Measurements from ENCODE around the gene CIBAR2.

GRCh38 chr16:85092851-85093250, 19.4 kb downstream of the CIBAR2 start:
- TF ChIP-seq ZNF217 (IDR thresholded peaks at IDR 0.05), result no peak
- TF ChIP-seq CHD1 (IDR thresholded peaks at IDR 0.05; ENCODE audit: low read depth, low read length), result no peak
- TF ChIP-seq, protein P1, sequence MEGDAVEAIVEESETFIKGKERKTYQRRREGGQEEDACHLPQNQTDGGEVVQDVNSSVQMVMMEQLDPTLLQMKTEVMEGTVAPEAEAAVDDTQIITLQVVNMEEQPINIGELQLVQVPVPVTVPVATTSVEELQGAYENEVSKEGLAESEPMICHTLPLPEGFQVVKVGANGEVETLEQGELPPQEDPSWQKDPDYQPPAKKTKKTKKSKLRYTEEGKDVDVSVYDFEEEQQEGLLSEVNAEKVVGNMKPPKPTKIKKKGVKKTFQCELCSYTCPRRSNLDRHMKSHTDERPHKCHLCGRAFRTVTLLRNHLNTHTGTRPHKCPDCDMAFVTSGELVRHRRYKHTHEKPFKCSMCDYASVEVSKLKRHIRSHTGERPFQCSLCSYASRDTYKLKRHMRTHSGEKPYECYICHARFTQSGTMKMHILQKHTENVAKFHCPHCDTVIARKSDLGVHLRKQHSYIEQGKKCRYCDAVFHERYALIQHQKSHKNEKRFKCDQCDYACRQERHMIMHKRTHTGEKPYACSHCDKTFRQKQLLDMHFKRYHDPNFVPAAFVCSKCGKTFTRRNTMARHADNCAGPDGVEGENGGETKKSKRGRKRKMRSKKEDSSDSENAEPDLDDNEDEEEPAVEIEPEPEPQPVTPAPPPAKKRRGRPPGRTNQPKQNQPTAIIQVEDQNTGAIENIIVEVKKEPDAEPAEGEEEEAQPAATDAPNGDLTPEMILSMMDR (IDR thresholded peaks at IDR 0.05 in 2 of 3, conservative IDR thresholded peaks at IDR 0.05 in 1 of 3; ENCODE audit: control insufficient read depth in 2 of 3, extremely low read depth in 1 of 3, insufficient read depth in 1 of 3, low read depth in 3 of 3, low read length in 3 of 3), result no peak
- TF ChIP-seq CBX3 (IDR thresholded peaks at IDR 0.05; ENCODE audit: borderline replicate concordance, low read depth), result no peak
- TF ChIP-seq MEF2A (IDR thresholded peaks at IDR 0.05; ENCODE audit: insufficient read depth, low read depth, low read length), result no peak
- TF ChIP-seq ZZZ3 (IDR thresholded peaks at IDR 0.05; ENCODE audit: control insufficient read depth, insufficient read length, low read depth), result no peak
- TF ChIP-seq CHD4 (IDR thresholded peaks at IDR 0.05), result no peak
- TF ChIP-seq EZH2 (IDR thresholded peaks at IDR 0.05; ENCODE audit: borderline replicate concordance, control insufficient read depth, low read depth, low read length), result no peak
- TF ChIP-seq USF1 (IDR thresholded peaks at IDR 0.05; ENCODE audit: borderline replicate concordance, extremely low read length, insufficient read depth, low read depth, low read length), result no peak
- no peak for TF ChIP-seq KDM1A (IDR thresholded peaks at IDR 0.05; ENCODE audit: borderline replicate concordance)
- no peak for TF ChIP-seq RCOR1 (conservative IDR thresholded peaks at IDR 0.05; ENCODE audit: low read depth, low read length)
- no peak for TF ChIP-seq GABPA (IDR thresholded peaks at IDR 0.05; ENCODE audit: low read depth)
- TF ChIP-seq ZNF384 (IDR thresholded peaks at IDR 0.05; ENCODE audit: borderline replicate concordance, low read depth, low read length), result no peak
